ENCODE results near the gene TPST1.
"Not testable (repeated sequence)": the region's sequence is repeated elsewhere in the genome, so short reads cannot be mapped to it uniquely, and the experiment has no call there.

TPST1 gene

GRCh38 chr7:66359656-66360211 lies 154.6 kb downstream of the TPST1 start:
- in situ Hi-C loops (cut with MboI; ENCODE audit: low sequenced_read_pairs, unreplicated experiment): no loop called here
- no peak for TF ChIP-seq CTCF (IDR thresholded peaks at IDR 0.05; ENCODE audit: borderline replicate concordance, control extremely low read depth, extremely low read depth, insufficient read depth, missing control alignments)
- no peak for DNase-seq (ENCODE audit: low spot score)

- in situ Hi-C loops (cut with MboI; ENCODE audit: low sequenced_read_pairs, unreplicated experiment): no loop called here
- no peak for DNase-seq (ENCODE audit: low spot score)
- no peak for TF ChIP-seq CTCF (IDR thresholded peaks at IDR 0.05; ENCODE audit: borderline replicate concordance, control extremely low read depth, extremely low read depth, insufficient read depth, missing control alignments)
These were observed 157.0 kb downstream of the TPST1 start for GRCh38 chr7:66362136-66362535.

GRCh38 chr7:66363635-66364034 lies 158.5 kb downstream of the TPST1 start:
- no peak for DNase-seq (ENCODE audit: low spot score)
- in situ Hi-C loops (cut with MboI; ENCODE audit: low sequenced_read_pairs, unreplicated experiment): no loop called here
- TF ChIP-seq CTCF (IDR thresholded peaks at IDR 0.05; ENCODE audit: borderline replicate concordance, control extremely low read depth, extremely low read depth, insufficient read depth, missing control alignments): no peak

GRCh38 chr7:66365031-66365430 lies 159.9 kb downstream of the TPST1 start:
- in situ Hi-C loops (cut with MboI; ENCODE audit: low sequenced_read_pairs, unreplicated experiment); DNase-seq (ENCODE audit: low spot score): not testable (repeated sequence)

- DNase-seq (ENCODE audit: low spot score): no peak
- no peak for TF ChIP-seq CTCF (IDR thresholded peaks at IDR 0.05; ENCODE audit: borderline replicate concordance, control extremely low read depth, extremely low read depth, insufficient read depth, missing control alignments)
- in situ Hi-C loops (cut with MboI; ENCODE audit: low sequenced_read_pairs, unreplicated experiment): no loop called here
These were observed 166.1 kb downstream of the TPST1 start for GRCh38 chr7:66371096-66371824.

GRCh38 chr7:66374141-66374840 lies 169.2 kb downstream of the TPST1 start:
- in situ Hi-C loops (cut with MboI; ENCODE audit: low sequenced_read_pairs, unreplicated experiment); DNase-seq (ENCODE audit: low spot score): not testable (repeated sequence)

- in situ Hi-C loops (cut with MboI; ENCODE audit: low sequenced_read_pairs, unreplicated experiment): no loop called here
- no peak for DNase-seq (ENCODE audit: low spot score)
- TF ChIP-seq CTCF (IDR thresholded peaks at IDR 0.05; ENCODE audit: borderline replicate concordance, control extremely low read depth, extremely low read depth, insufficient read depth, missing control alignments): no peak
These were observed 171.3 kb downstream of the TPST1 start for GRCh38 chr7:66376264-66376945.

Data from GM13976 (cell line).